ENCODE measurements around the gene MRTO4.
"Not testable (repeated sequence)": the region's sequence is repeated elsewhere in the genome, so short reads cannot be mapped to it uniquely, and the experiment has no call there.

- not testable (repeated sequence) for TF ChIP-seq TAF1 (IDR thresholded peaks at IDR 0.05; ENCODE audit: borderline replicate concordance, low read depth, low read length); JUND (IDR thresholded peaks at IDR 0.05); MEF2A (IDR thresholded peaks at IDR 0.05; ENCODE audit: borderline replicate concordance, low read depth); REST (IDR thresholded peaks at IDR 0.05; ENCODE audit: low read depth, low read length); FOXM1 (IDR thresholded peaks at IDR 0.05; ENCODE audit: low read depth); POLR2AphosphoS5 (IDR thresholded peaks at IDR 0.05; ENCODE audit: low read depth, low read length); GABPA (IDR thresholded peaks at IDR 0.05; ENCODE audit: low read depth); MXI1 (IDR thresholded peaks at IDR 0.05; ENCODE audit: low read depth, low read length); EP300 (IDR thresholded peaks at IDR 0.05; ENCODE audit: borderline replicate concordance in 1 of 2, low read depth in 1 of 2, low read length in 1 of 2); NRF1 (IDR thresholded peaks at IDR 0.05; ENCODE audit: low read depth, low read length)
- TF ChIP-seq, protein P1, sequence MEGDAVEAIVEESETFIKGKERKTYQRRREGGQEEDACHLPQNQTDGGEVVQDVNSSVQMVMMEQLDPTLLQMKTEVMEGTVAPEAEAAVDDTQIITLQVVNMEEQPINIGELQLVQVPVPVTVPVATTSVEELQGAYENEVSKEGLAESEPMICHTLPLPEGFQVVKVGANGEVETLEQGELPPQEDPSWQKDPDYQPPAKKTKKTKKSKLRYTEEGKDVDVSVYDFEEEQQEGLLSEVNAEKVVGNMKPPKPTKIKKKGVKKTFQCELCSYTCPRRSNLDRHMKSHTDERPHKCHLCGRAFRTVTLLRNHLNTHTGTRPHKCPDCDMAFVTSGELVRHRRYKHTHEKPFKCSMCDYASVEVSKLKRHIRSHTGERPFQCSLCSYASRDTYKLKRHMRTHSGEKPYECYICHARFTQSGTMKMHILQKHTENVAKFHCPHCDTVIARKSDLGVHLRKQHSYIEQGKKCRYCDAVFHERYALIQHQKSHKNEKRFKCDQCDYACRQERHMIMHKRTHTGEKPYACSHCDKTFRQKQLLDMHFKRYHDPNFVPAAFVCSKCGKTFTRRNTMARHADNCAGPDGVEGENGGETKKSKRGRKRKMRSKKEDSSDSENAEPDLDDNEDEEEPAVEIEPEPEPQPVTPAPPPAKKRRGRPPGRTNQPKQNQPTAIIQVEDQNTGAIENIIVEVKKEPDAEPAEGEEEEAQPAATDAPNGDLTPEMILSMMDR (IDR thresholded peaks at IDR 0.05), result not testable (repeated sequence)
- TF ChIP-seq, protein P2, sequence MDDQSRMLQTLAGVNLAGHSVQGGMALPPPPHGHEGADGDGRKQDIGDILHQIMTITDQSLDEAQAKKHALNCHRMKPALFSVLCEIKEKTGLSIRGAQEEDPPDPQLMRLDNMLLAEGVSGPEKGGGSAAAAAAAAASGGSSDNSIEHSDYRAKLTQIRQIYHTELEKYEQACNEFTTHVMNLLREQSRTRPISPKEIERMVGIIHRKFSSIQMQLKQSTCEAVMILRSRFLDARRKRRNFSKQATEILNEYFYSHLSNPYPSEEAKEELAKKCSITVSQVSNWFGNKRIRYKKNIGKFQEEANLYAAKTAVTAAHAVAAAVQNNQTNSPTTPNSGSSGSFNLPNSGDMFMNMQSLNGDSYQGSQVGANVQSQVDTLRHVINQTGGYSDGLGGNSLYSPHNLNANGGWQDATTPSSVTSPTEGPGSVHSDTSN (IDR thresholded peaks at IDR 0.05), result not testable (repeated sequence)
These were observed 33.8 kb downstream of the MRTO4 start for GRCh38 chr1:19285366-19285765.

Measured in SK-N-SH (cell line).